ENCODE data around the gene ALAS1.

The ALAS1 gene

DNA sequence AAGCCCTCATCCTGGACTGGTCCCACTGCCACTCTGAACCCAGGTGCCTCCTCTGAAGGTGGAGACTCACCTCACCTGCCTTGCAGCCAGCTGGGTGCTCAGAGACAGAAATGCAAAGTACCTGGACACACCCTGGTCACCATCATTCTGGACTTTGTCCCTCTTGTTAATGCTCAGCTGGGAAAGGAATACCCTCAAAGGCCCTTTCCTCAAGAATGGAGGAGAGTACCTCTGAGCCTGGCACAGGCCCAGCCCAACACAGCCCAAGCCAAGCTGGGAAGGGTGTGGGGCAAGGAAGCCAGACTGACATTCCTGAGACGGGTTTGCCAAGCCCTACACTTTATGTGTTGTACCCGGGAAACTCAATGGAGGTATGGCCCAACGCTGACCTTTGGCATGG, 983 bp upstream of the ALAS1 start:
- no peak overlapping the region for H3K4me3 ChIP-seq (replicated peaks in 1 of 2; ENCODE audit: low read depth in 2 of 2, low read length in 2 of 2)
- no peak for TF ChIP-seq CTCF (IDR thresholded peaks at IDR 0.05; ENCODE audit: low read depth, low read length)
- no peak for DNase-seq (ENCODE audit: low read depth in 2 of 2)

DNA sequence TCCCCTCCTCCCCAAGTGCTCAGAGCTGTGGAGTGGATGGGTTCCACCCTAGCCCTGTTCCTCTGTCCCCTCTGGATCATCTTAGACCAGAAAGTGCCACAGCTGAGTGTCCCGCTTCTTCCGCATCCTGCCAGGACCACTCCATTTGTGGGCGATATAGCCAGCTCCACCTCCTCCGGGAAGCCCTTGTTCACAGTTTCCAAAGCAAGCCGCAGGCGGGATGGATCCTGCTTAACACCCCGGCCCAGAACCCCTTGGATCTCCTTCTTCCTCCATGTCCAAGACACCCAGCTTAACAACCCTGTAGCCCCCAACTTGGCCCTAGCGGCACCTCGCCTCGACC, 490 bp upstream of the ALAS1 start:
- peak overlapping the region; percentile 23 to 88 for H3K4me3 ChIP-seq (replicated peaks in 1 of 2; ENCODE audit: low read depth in 2 of 2, low read length in 2 of 2)

DNA sequence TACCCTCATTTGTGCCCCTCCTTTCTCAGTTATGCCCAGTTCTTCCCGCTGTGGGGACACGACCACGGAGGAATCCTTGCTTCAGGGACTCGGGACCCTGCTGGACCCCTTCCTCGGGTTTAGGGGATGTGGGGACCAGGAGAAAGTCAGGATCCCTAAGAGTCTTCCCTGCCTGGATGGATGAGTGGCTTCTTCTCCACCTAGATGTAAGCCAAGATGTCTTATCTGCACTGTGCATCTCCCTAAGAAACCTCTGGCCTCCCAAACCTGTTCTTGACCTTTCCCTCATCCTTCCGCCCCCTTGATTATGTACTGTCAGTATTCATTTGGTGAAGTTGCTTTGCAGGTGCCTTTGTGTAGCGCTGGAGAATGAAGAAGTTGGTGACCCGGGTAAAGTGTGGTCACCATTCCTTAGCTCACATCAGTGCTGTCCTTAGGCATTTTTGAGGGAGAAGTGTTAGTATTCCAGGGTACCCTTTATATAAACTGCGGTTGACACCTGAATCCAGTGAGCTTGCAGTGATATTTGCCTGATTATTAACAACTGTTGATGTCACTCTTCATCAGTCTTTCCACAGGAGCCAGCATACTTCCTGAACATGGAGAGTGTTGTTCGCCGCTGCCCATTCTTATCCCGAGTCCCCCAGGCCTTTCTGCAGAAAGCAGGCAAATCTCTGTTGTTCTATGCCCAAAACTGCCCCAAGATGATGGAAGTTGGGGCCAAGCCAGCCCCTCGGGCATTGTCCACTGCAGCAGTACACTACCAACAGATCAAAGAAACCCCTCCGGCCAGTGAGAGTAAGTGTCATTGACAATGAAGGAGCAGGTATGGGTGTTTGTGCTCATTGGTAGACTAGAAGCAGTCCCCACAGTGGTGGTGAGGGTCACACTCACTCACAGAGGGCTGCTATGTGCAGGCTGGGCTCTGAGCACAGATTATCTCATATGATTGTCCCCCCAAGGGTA, 966 bp downstream of the ALAS1 start:
- no peak for TF ChIP-seq CTCF (IDR thresholded peaks at IDR 0.05; ENCODE audit: low read depth, low read length)
- DNase-seq (ENCODE audit: low read depth in 2 of 2), result no peak
- H3K4me3 ChIP-seq (replicated peaks in 1 of 2; ENCODE audit: low read depth in 2 of 2, low read length in 2 of 2), result peak overlapping the region; percentile 87 to 88

More for the DNA sequence above, 490 bp upstream of the ALAS1 start:
- no peak for DNase-seq (ENCODE audit: low read depth in 2 of 2)
- no peak for TF ChIP-seq CTCF (IDR thresholded peaks at IDR 0.05; ENCODE audit: low read depth, low read length)

- H3K4me3 ChIP-seq (replicated peaks in 1 of 2; ENCODE audit: low read depth in 2 of 2, low read length in 2 of 2), result no peak overlapping the region
- TF ChIP-seq CTCF (IDR thresholded peaks at IDR 0.05; ENCODE audit: low read depth, low read length), result no peak
- DNase-seq (ENCODE audit: low read depth in 2 of 2), result no peak
These were observed 3.2 kb downstream of the ALAS1 start for GRCh38 chr3:52200981-52201679.

GRCh38 chr3:52202384-52203077, 4.6 kb downstream of the ALAS1 start:
- TF ChIP-seq CTCF (IDR thresholded peaks at IDR 0.05; ENCODE audit: low read depth, low read length), result no peak
- DNase-seq (ENCODE audit: low read depth in 2 of 2), result no peak
- H3K4me3 ChIP-seq (replicated peaks in 1 of 2; ENCODE audit: low read depth in 2 of 2, low read length in 2 of 2), result no peak overlapping the region

- no peak overlapping the region for H3K4me3 ChIP-seq (replicated peaks in 1 of 2; ENCODE audit: low read depth in 2 of 2, low read length in 2 of 2)
- no peak for DNase-seq (ENCODE audit: low read depth in 2 of 2)
- no peak for TF ChIP-seq CTCF (IDR thresholded peaks at IDR 0.05; ENCODE audit: low read depth, low read length)
These were observed 5.7 kb downstream of the ALAS1 start for GRCh38 chr3:52203701-52204100.

All from cardiac fibroblast (primary cell).